Neutrophil (primary cell): ENCODE data around the gene SUPT7L.
"Not testable (repeated sequence)": the region's sequence is repeated elsewhere in the genome, so short reads cannot be mapped to it uniquely, and the experiment has no call there.

Source experiments
- H3K27ac ChIP-seq: fragments of 200-600 bp; sonication (generic); 2 replicates; pipeline ENCODE4 v1.5.1; 2016; ENCODE audit warnings: mild to moderate bottlenecking, moderate library complexity
- H3K27me3 ChIP-seq: fragments of 200-600 bp; sonication (generic); 2 replicates; pipeline ENCODE4 v1.6.0; 2016; ENCODE audit warnings: mild to moderate bottlenecking
- H3K36me3 ChIP-seq: fragments of 200-600 bp; sonication (generic); 2 replicates; pipeline ENCODE4 v1.5.1; 2017
- H3K4me1 ChIP-seq, 2 experiments: fragments of 200-600 bp in 1 of 2; sonication (generic) in 1 of 2; 1 replicate in 1 of 2; 2 replicates in 1 of 2; pipeline versions ENCODE4 v1.5.1 to v1.6.1; 2013 to 2016; ENCODE audit warnings: low read depth in 1 of 2, low read length in 1 of 2, mild to moderate bottlenecking in 1 of 2, moderate library complexity in 1 of 2; ENCODE audit not compliant: control insufficient read depth in 1 of 2, insufficient read depth in 1 of 2
- H3K4me3 ChIP-seq, 2 experiments: fragments of 200-600 bp in 1 of 2; sonication (generic) in 1 of 2; 1 replicate in 1 of 2; 2 replicates in 1 of 2; pipeline ENCODE4 v1.5.1; 2013 to 2016; ENCODE audit warnings: low read depth in 1 of 2, low read length in 1 of 2, mild to moderate bottlenecking in 1 of 2, moderate library complexity in 1 of 2
- H3K9me3 ChIP-seq: fragments of 200-600 bp; sonication (generic); 2 replicates; pipeline ENCODE4 v1.5.1; 2016
- CTCF ChIP-seq: fragments of 200-600 bp; sonication (generic); IDR thresholded peaks from 2 replicates; pipeline ENCODE4 v1.5.1; 2016; ENCODE audit warnings: antibody characterized with exemption

SUPT7L gene

GRCh38 chr2:27638037-27638637, 25.3 kb downstream of the SUPT7L start:
- TF ChIP-seq CTCF, result no peak
- peaks cover 83% of the 10 kb centered on the region for H3K36me3 ChIP-seq
- no peak overlapping the region for H3K27ac ChIP-seq
- no peak overlapping the region for H3K4me3 ChIP-seq
- no peaks in the 10 kb centered on the region for H3K9me3 ChIP-seq
- H3K4me1 ChIP-seq, result no peaks in the 10 kb centered on the region
- H3K27me3 ChIP-seq, result no peaks in the 10 kb centered on the region

- no peak for TF ChIP-seq CTCF
- Histone ChIP-seq H3K27me3 (no peaks in the 10 kb centered on the region), H3K4me3 (no peak overlapping the region), H3K36me3 (peaks cover 74% of the 10 kb centered on the region), H3K9me3 (no peaks in the 10 kb centered on the region), H3K4me1 (no peaks in the 10 kb centered on the region), H3K27ac (no peak overlapping the region)
Measured at GRCh38 chr2:27636766-27637165, 26.6 kb downstream of the SUPT7L start.

- H3K27ac ChIP-seq, result no peak overlapping the region
- H3K4me3 ChIP-seq, result no peak overlapping the region
- no peaks in the 10 kb centered on the region for H3K27me3 ChIP-seq
- peaks cover 5 to 6% of the 10 kb centered on the region in 2 experiments for H3K4me1 ChIP-seq
- H3K9me3 ChIP-seq, result no peaks in the 10 kb centered on the region
- H3K36me3 ChIP-seq, result peaks cover 59% of the 10 kb centered on the region
- TF ChIP-seq CTCF, result no peak
Measured at GRCh38 chr2:27634291-27634690, 29.1 kb downstream of the SUPT7L start.

GRCh38 chr2:27630257-27630656, 33.2 kb downstream of the SUPT7L start:
- Histone ChIP-seq H3K4me1 (peaks cover 30 to 31% of the 10 kb centered on the region in 2 experiments), H3K36me3 (peaks cover 21% of the 10 kb centered on the region)
- not testable (repeated sequence) for H3K4me3 ChIP-seq, H3K27me3 ChIP-seq, H3K9me3 ChIP-seq, H3K27ac ChIP-seq

GRCh38 chr2:27628767-27629709, 34.4 kb downstream of the SUPT7L start, which contains the start of the genes CCDC121 and GPN1:
TSS of gene CCDC121 (minus strand) at chr2:27629012. CDS start at chr2:27627799, 1,213 bp downstream.
TSS of gene GPN1 (plus strand) at chr2:27629050. CDS start at chr2:27629059, 9 bp downstream.
- no peaks in the 10 kb centered on the region for H3K9me3 ChIP-seq
- H3K27me3 ChIP-seq, result no peaks in the 10 kb centered on the region
- H3K36me3 ChIP-seq, result peaks cover 15% of the 10 kb centered on the region

More at GRCh38 chr2:27628767-27629709, 34.4 kb downstream of the SUPT7L start, which contains the start of the genes CCDC121 and GPN1:
- Histone ChIP-seq H3K27ac (peak within 1 kb of the TSS; percentile 87), H3K4me3 (peak within 1 kb of the TSS; percentile 73 to 93), H3K4me1 (peaks cover 30 to 31% of the 10 kb centered on the region in 2 experiments)
- TF ChIP-seq CTCF, result peak; percentile 16
